PFSK-1 (cell line): Measurements from ENCODE around the gene PPCDC. TPM values are rescaled to one million over a fixed set of nuclear protein-coding genes. Genes with fewer than 3 reads are reported as not detected.
A peak's percentile ranks its signal among the peaks of the same experiment; 100 is the strongest.

Experiments used
- FOXP2 ChIP-seq: optimal IDR thresholded peaks from 2 replicates; pipeline ENCODE3; 2011; ENCODE audit warnings: borderline replicate concordance, control low read depth, inconsistent platforms; ENCODE audit not compliant: insufficient read depth; ENCODE audit errors: extremely low read length, extremely low read depth
- POLR2AphosphoS5 ChIP-seq: IDR thresholded peaks from 2 replicates; pipeline ENCODE4 v1.6.1; 2012; ENCODE audit warnings: low read depth, mild to moderate bottlenecking, control low read depth, low read length, moderate library complexity
- SIN3A ChIP-seq: IDR thresholded peaks from 2 replicates; pipeline ENCODE4 v1.6.1; 2012; ENCODE audit warnings: mild to moderate bottlenecking, low read length, moderate library complexity, borderline replicate concordance; ENCODE audit not compliant: insufficient read depth
- TAF1 ChIP-seq: IDR thresholded peaks from 2 replicates; pipeline ENCODE4 v1.6.1; 2012; ENCODE audit warnings: low read length, control low read depth, borderline replicate concordance; ENCODE audit not compliant: insufficient read depth
- polyA plus RNA-seq: library from polyadenylated mRNA; unstranded; fragments of >200 nt; gene quantifications from one replicate; pipeline ENCODE4 v1.2.1, GENCODE V29; 2012; ENCODE audit warnings: low read depth, missing spikeins; ENCODE audit not compliant: insufficient read length
- TF ChIP-seq, protein P1 (sequence below), 2 experiments: IDR thresholded peaks; 2 replicates each; pipeline versions ENCODE4 v1.6.1 to v1.8.0; 2011 to 2012; ENCODE audit warnings: low read depth in 2 of 2, low read length in 2 of 2, control low read depth in 1 of 2, inconsistent platforms in 1 of 2, mild to moderate bottlenecking in 1 of 2, moderate library complexity in 1 of 2; ENCODE audit not compliant: insufficient read depth in 1 of 2

The PPCDC gene, protein sequence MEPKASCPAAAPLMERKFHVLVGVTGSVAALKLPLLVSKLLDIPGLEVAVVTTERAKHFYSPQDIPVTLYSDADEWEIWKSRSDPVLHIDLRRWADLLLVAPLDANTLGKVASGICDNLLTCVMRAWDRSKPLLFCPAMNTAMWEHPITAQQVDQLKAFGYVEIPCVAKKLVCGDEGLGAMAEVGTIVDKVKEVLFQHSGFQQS
- 30.2 TPM for polyA plus RNA-seq

DNA sequence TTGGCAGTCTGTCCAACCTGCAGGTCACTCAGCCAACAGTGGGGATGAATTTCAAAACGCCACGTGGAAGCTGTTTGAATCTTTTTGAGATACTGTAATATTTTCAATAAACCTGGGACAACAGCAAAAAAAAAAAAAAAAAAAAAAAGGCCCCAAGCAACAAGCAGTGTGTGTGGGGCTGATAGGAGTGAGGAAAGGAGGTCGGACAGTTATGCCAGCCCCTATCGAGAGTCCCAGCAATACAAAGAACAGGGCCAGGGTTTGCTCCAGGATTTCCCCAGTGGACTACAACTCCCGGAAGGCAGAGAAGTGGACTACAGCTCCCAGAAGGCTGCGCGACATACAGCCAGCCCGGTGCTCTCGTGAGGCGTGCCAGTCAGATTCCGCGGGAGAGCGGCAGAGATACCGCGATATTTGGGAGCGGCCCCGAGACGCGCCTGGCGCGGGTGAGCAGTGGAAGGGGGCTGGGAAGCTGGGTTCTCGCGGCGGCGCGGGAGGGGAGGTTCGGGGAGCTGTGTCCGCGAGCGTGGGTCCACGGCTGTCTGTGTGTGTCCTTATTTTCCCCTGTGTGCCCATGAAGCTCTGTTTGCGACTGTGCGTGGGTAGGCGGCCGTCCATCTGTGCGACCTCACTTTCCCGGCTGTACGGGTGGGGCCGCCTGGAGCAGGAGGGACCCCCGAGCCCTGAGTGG is at the start of gene PPCDC:
PPCDC (plus strand) TSS at position 410 of the 691 bp plus-strand sequence. CDS start 4,729 bp downstream, outside the sequence.
- TF ChIP-seq, protein P1, sequence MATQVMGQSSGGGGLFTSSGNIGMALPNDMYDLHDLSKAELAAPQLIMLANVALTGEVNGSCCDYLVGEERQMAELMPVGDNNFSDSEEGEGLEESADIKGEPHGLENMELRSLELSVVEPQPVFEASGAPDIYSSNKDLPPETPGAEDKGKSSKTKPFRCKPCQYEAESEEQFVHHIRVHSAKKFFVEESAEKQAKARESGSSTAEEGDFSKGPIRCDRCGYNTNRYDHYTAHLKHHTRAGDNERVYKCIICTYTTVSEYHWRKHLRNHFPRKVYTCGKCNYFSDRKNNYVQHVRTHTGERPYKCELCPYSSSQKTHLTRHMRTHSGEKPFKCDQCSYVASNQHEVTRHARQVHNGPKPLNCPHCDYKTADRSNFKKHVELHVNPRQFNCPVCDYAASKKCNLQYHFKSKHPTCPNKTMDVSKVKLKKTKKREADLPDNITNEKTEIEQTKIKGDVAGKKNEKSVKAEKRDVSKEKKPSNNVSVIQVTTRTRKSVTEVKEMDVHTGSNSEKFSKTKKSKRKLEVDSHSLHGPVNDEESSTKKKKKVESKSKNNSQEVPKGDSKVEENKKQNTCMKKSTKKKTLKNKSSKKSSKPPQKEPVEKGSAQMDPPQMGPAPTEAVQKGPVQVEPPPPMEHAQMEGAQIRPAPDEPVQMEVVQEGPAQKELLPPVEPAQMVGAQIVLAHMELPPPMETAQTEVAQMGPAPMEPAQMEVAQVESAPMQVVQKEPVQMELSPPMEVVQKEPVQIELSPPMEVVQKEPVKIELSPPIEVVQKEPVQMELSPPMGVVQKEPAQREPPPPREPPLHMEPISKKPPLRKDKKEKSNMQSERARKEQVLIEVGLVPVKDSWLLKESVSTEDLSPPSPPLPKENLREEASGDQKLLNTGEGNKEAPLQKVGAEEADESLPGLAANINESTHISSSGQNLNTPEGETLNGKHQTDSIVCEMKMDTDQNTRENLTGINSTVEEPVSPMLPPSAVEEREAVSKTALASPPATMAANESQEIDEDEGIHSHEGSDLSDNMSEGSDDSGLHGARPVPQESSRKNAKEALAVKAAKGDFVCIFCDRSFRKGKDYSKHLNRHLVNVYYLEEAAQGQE (IDR thresholded peaks at IDR 0.05; ENCODE audit: insufficient read depth in 1 of 2, low read depth in 2 of 2, low read length in 2 of 2) = peak in 1 of 2 experiments; percentile 66; a peak in 1 of 4 replicates
- TF ChIP-seq SIN3A (peak; percentile 98), POLR2AphosphoS5 (peak; percentile 98), TAF1 (peak; percentile 95; the same call in 1 of the 2 replicates), FOXP2 (peak; percentile 61)

DNA sequence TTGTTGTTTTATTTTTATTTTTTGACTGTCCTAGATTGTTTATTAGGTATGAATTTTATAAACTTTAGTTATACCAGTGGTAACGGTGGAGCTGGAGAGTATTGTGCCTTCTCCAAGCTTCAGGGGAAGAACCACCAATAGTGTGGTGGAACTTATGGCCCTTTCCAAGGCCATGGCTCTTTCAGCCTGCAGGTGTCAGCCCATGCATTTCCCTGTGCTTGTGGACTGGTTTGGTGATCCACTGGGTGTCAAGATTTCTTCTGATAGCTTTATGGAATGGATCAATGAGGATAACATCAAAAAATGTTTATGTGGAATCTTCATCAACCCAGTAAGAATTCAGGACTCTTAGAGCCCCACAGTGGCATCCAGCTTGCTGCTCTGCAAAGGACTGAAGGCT is 47.2 kb upstream of the PPCDC start:
- TF ChIP-seq FOXP2 (no peak), POLR2AphosphoS5 (no peak), SIN3A (no peak), TAF1 (no peak)
- TF ChIP-seq, protein P1 (IDR thresholded peaks at IDR 0.05; ENCODE audit: insufficient read depth in 1 of 2, low read depth in 2 of 2, low read length in 2 of 2) = no peak

DNA sequence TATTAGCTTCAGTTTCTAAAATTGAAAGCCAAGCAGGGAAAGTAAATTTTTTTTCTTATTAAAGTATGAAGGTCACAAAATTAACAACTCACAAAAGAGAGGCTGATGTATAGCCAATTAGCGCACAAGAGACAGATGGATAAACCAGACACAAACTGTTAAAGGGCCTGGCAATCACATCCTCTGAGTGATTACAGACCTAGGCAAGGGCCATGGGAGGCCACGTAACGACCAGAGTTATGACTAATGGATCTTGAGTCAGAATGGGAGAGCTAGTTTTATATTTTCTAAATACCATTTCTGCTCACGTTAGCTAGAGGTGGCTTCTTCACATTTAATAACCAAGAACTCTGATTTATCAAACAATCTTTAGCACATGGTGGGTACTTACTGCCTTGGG is 45.8 kb upstream of the PPCDC start:
- TF ChIP-seq TAF1 (no peak), POLR2AphosphoS5 (no peak), SIN3A (no peak), FOXP2 (no peak)
- TF ChIP-seq, protein P1 (IDR thresholded peaks at IDR 0.05; ENCODE audit: insufficient read depth in 1 of 2, low read depth in 2 of 2, low read length in 2 of 2) = no peak

DNA sequence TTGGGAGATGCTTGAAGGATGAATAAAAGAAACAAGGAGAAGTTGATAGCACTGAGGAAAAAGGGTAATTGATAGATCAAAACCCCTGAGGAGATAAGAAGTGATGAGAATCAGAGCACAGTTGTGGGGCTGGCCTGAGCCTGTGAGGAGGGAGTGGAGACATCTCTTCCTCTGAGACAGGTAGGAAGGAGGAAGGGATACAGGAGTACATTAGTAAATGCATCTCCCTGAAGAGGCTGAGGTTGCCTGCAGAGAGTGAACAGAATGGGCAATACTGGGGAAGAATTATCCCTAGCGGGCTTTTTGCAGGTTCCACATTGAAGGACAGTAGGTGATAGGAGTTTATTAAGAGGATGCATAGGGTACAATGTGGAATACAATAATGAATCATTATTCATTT is 45.3 kb upstream of the PPCDC start:
- no peak for TF ChIP-seq SIN3A

DNA sequence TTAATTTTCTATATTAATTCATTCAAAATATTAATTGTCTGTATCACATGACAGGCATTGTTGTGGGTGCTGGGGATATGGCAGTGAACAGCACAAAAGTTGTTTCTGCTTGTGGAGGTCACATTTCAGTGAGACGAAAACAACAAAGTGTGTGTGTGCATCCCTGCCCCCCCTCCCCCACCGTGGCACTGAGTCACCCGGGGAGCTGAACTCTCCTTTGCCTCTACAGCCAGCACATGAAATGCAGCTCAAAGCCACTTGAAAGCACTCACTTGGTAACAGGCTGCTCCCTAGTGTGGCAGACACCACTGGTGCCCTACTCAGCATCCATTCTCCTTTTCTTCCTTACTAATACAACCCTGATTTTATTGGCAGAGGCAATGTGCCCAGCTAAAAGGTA is 44.9 kb upstream of the PPCDC start:
- TF ChIP-seq FOXP2 (no peak), SIN3A (no peak), TAF1 (no peak), POLR2AphosphoS5 (no peak)
- TF ChIP-seq, protein P1 (IDR thresholded peaks at IDR 0.05; ENCODE audit: insufficient read depth in 1 of 2, low read depth in 2 of 2, low read length in 2 of 2) = no peak
